ENCODE data around the gene NPFFR2.
A peak's percentile ranks its signal among the peaks of the same experiment; 100 is the strongest.

NPFFR2 gene

GRCh38 chr4:72031868-72032608 is at the start of gene NPFFR2:
TSS of gene NPFFR2 (plus strand) at chr4:72032000. CDS start at chr4:72128592, 96,592 bp downstream.
- Histone ChIP-seq H3K36me3 (ENCODE audit: insufficient read depth, insufficient read length, low read length) (no peaks in the 10 kb centered on the region), H3K9me3 (ENCODE audit: insufficient read depth, low read length) (no peaks in the 10 kb centered on the region), H3K9ac (ENCODE audit: insufficient read length, low read depth) (peak within 1 kb of the TSS; percentile 57), H3K4me1 (ENCODE audit: insufficient read depth, insufficient read length) (no peaks in the 10 kb centered on the region), H3K27me3 (ENCODE audit: insufficient read depth, insufficient read length) (peaks cover 18% of the 10 kb centered on the region), H3K4me3 (ENCODE audit: insufficient read length, low read depth) (peak within 1 kb of the TSS; percentile 54)
- TF ChIP-seq ZNF274 (IDR thresholded peaks at IDR 0.05; ENCODE audit: low read depth, low read length) (no peak), YY1 (IDR thresholded peaks at IDR 0.05; ENCODE audit: insufficient read depth, insufficient read length) (no peak), SUZ12 (IDR thresholded peaks at IDR 0.05; ENCODE audit: extremely low read depth, insufficient read depth, insufficient read length) (no peak)
- peak; percentile 33 for DNase-seq (ENCODE audit: low read depth, low spot score)

GRCh38 chr4:71992571-71993312 is 39.1 kb upstream of the NPFFR2 start:
- no peak for TF ChIP-seq ZNF274 (IDR thresholded peaks at IDR 0.05; ENCODE audit: low read depth, low read length)
- no peak for TF ChIP-seq YY1 (IDR thresholded peaks at IDR 0.05; ENCODE audit: insufficient read depth, insufficient read length)
- no peak for TF ChIP-seq SUZ12 (IDR thresholded peaks at IDR 0.05; ENCODE audit: extremely low read depth, insufficient read depth, insufficient read length)
- Histone ChIP-seq H3K4me1 (ENCODE audit: insufficient read depth, insufficient read length) (no peaks in the 10 kb centered on the region), H3K36me3 (ENCODE audit: insufficient read depth, insufficient read length, low read length) (no peaks in the 10 kb centered on the region), H3K4me3 (ENCODE audit: insufficient read length, low read depth) (no peak overlapping the region), H3K9ac (ENCODE audit: insufficient read length, low read depth) (no peak overlapping the region), H3K9me3 (ENCODE audit: insufficient read depth, low read length) (no peaks in the 10 kb centered on the region; the same call in 1 of the 2 replicates), H3K27me3 (ENCODE audit: insufficient read depth, insufficient read length) (no peaks in the 10 kb centered on the region)
- no peak for DNase-seq (ENCODE audit: low read depth, low spot score)

- no peak overlapping the region for H3K9ac ChIP-seq (ENCODE audit: insufficient read length, low read depth)
- H3K27me3 ChIP-seq (ENCODE audit: insufficient read depth, insufficient read length) = no peaks in the 10 kb centered on the region
- H3K4me3 ChIP-seq (ENCODE audit: insufficient read length, low read depth) = no peak overlapping the region
- TF ChIP-seq SUZ12 (IDR thresholded peaks at IDR 0.05; ENCODE audit: extremely low read depth, insufficient read depth, insufficient read length) = no peak
- no peak for TF ChIP-seq YY1 (IDR thresholded peaks at IDR 0.05; ENCODE audit: insufficient read depth, insufficient read length)
- no peak for TF ChIP-seq ZNF274 (IDR thresholded peaks at IDR 0.05; ENCODE audit: low read depth, low read length)
- no peak for DNase-seq (ENCODE audit: low read depth, low spot score)
- no peaks in the 10 kb centered on the region; the same call in 1 of the 2 replicates for H3K9me3 ChIP-seq (ENCODE audit: insufficient read depth, low read length)
- H3K4me1 ChIP-seq (ENCODE audit: insufficient read depth, insufficient read length) = no peaks in the 10 kb centered on the region
- H3K36me3 ChIP-seq (ENCODE audit: insufficient read depth, insufficient read length, low read length) = no peaks in the 10 kb centered on the region
Observed at GRCh38 chr4:71994559-71994958, 37.2 kb upstream of the NPFFR2 start.

- TF ChIP-seq ZNF274 (IDR thresholded peaks at IDR 0.05; ENCODE audit: low read depth, low read length) (no peak), SUZ12 (IDR thresholded peaks at IDR 0.05; ENCODE audit: extremely low read depth, insufficient read depth, insufficient read length) (no peak), YY1 (IDR thresholded peaks at IDR 0.05; ENCODE audit: insufficient read depth, insufficient read length) (no peak)
- H3K27me3 ChIP-seq (ENCODE audit: insufficient read depth, insufficient read length) = no peaks in the 10 kb centered on the region
Observed at GRCh38 chr4:71995297-71995696, 36.5 kb upstream of the NPFFR2 start.

GRCh38 chr4:72006586-72006985 is 25.2 kb upstream of the NPFFR2 start:
- H3K36me3 ChIP-seq (ENCODE audit: insufficient read depth, insufficient read length, low read length) = no peaks in the 10 kb centered on the region
- DNase-seq (ENCODE audit: low read depth, low spot score) = no peak

More at GRCh38 chr4:71995297-71995696, 36.5 kb upstream of the NPFFR2 start:
- Histone ChIP-seq H3K36me3 (ENCODE audit: insufficient read depth, insufficient read length, low read length) (no peaks in the 10 kb centered on the region), H3K9ac (ENCODE audit: insufficient read length, low read depth) (no peak overlapping the region), H3K4me1 (ENCODE audit: insufficient read depth, insufficient read length) (no peaks in the 10 kb centered on the region), H3K4me3 (ENCODE audit: insufficient read length, low read depth) (no peak overlapping the region), H3K9me3 (ENCODE audit: insufficient read depth, low read length) (no peaks in the 10 kb centered on the region; the same call in 1 of the 2 replicates)
- no peak for DNase-seq (ENCODE audit: low read depth, low spot score)

GRCh38 chr4:72011906-72012305 is 19.9 kb upstream of the NPFFR2 start:
- Histone ChIP-seq H3K9me3 (ENCODE audit: insufficient read depth, low read length) (no peaks in the 10 kb centered on the region), H3K9ac (ENCODE audit: insufficient read length, low read depth) (no peak overlapping the region), H3K36me3 (ENCODE audit: insufficient read depth, insufficient read length, low read length) (no peaks in the 10 kb centered on the region), H3K4me1 (ENCODE audit: insufficient read depth, insufficient read length) (no peaks in the 10 kb centered on the region), H3K27me3 (ENCODE audit: insufficient read depth, insufficient read length) (no peaks in the 10 kb centered on the region), H3K4me3 (ENCODE audit: insufficient read length, low read depth) (no peak overlapping the region)
- no peak for DNase-seq (ENCODE audit: low read depth, low spot score)
- TF ChIP-seq SUZ12 (IDR thresholded peaks at IDR 0.05; ENCODE audit: extremely low read depth, insufficient read depth, insufficient read length) (no peak), YY1 (IDR thresholded peaks at IDR 0.05; ENCODE audit: insufficient read depth, insufficient read length) (no peak), ZNF274 (IDR thresholded peaks at IDR 0.05; ENCODE audit: low read depth, low read length) (no peak)

More at GRCh38 chr4:72006586-72006985, 25.2 kb upstream of the NPFFR2 start:
- Histone ChIP-seq H3K4me1 (ENCODE audit: insufficient read depth, insufficient read length) (no peaks in the 10 kb centered on the region), H3K9ac (ENCODE audit: insufficient read length, low read depth) (no peak overlapping the region), H3K27me3 (ENCODE audit: insufficient read depth, insufficient read length) (no peaks in the 10 kb centered on the region), H3K4me3 (ENCODE audit: insufficient read length, low read depth) (no peak overlapping the region), H3K9me3 (ENCODE audit: insufficient read depth, low read length) (no peaks in the 10 kb centered on the region)
- no peak for TF ChIP-seq ZNF274 (IDR thresholded peaks at IDR 0.05; ENCODE audit: low read depth, low read length)
- TF ChIP-seq YY1 (IDR thresholded peaks at IDR 0.05; ENCODE audit: insufficient read depth, insufficient read length) = no peak
- TF ChIP-seq SUZ12 (IDR thresholded peaks at IDR 0.05; ENCODE audit: extremely low read depth, insufficient read depth, insufficient read length) = no peak

GRCh38 chr4:72016011-72016410 is 15.8 kb upstream of the NPFFR2 start:
- Histone ChIP-seq H3K4me3 (ENCODE audit: insufficient read length, low read depth) (no peak overlapping the region), H3K27me3 (ENCODE audit: insufficient read depth, insufficient read length) (no peaks in the 10 kb centered on the region), H3K4me1 (ENCODE audit: insufficient read depth, insufficient read length) (no peaks in the 10 kb centered on the region), H3K9me3 (ENCODE audit: insufficient read depth, low read length) (no peaks in the 10 kb centered on the region), H3K36me3 (ENCODE audit: insufficient read depth, insufficient read length, low read length) (no peaks in the 10 kb centered on the region), H3K9ac (ENCODE audit: insufficient read length, low read depth) (no peak overlapping the region)
- no peak for DNase-seq (ENCODE audit: low read depth, low spot score)
- TF ChIP-seq SUZ12 (IDR thresholded peaks at IDR 0.05; ENCODE audit: extremely low read depth, insufficient read depth, insufficient read length) (no peak), YY1 (IDR thresholded peaks at IDR 0.05; ENCODE audit: insufficient read depth, insufficient read length) (no peak), ZNF274 (IDR thresholded peaks at IDR 0.05; ENCODE audit: low read depth, low read length) (no peak)

All from NT2/D1 (cell line).